Thymus (tissue), 11 donors: ENCODE data around the gene FAM237A. TPM values are rescaled to one million over a fixed set of nuclear protein-coding genes. Genes with fewer than 3 reads are reported as not detected.

ENCODE experiments used
- DNase-seq, 9 donors: peaks; one replicate each; pipeline ENCODE4 v3.0.0-alpha.2; 2013; ENCODE audit warnings: low spot score in 9 of 9, low read depth in 6 of 9, missing footprints in 1 of 9
- H3K27ac ChIP-seq, 2 donors: one replicate each; pipeline ENCODE4 v1.5.1; 2013; ENCODE audit warnings: control low read depth in 1 of 2, low read depth in 1 of 2, low read length in 1 of 2, mild to moderate bottlenecking in 1 of 2, moderate library complexity in 1 of 2
- H3K27me3 ChIP-seq, 2 donors: one replicate each; pipeline ENCODE4 v1.5.1; 2013; ENCODE audit warnings: low read length in 1 of 2; ENCODE audit not compliant: control insufficient read depth in 2 of 2, insufficient read depth in 1 of 2
- H3K36me3 ChIP-seq, 2 donors: one replicate each; pipeline ENCODE4 v1.5.1; 2013; ENCODE audit warnings: low read length in 1 of 2, mild to moderate bottlenecking in 1 of 2, moderate library complexity in 1 of 2; ENCODE audit not compliant: control insufficient read depth in 2 of 2, insufficient read depth in 2 of 2
- H3K4me1 ChIP-seq, 2 donors: one replicate each; pipeline ENCODE4 v1.5.1; 2013; ENCODE audit warnings: low read length in 2 of 2; ENCODE audit not compliant: control insufficient read depth in 2 of 2, insufficient read depth in 2 of 2
- H3K4me3 ChIP-seq, 2 donors: one replicate each; pipeline ENCODE4 v1.5.1; 2013; ENCODE audit warnings: low read length in 2 of 2, control low read depth in 1 of 2, mild to moderate bottlenecking in 1 of 2
- H3K9me3 ChIP-seq, 2 donors: one replicate each; pipeline ENCODE4 v1.5.1; 2013; ENCODE audit warnings: low read length in 1 of 2, mild to moderate bottlenecking in 1 of 2; ENCODE audit not compliant: control insufficient read depth in 2 of 2, insufficient read depth in 1 of 2
- WGBS: extraction: QIAGEN DNeasy Blood & Tissue Kit; methylation state at CpG from one replicate; pipeline ENCODE4 v1.1.7; 2013; 5-methylcytosine and 5-hydroxymethylcytosine counted together
- polyA plus RNA-seq: library from polyadenylated mRNA; stranded (reverse); fragments of 200-250 nt; gene quantifications from one replicate; pipeline ENCODE4 v1.2.3, GENCODE V29; 2013
- total RNA-seq: library from RNA; stranded (reverse); fragments of 120-200 nt; gene quantifications from one replicate; pipeline ENCODE4 v1.2.4, GENCODE V29; 2013
- donor health status: healthy.

Gene FAM237A
- total and polyA plus RNA-seq, 2 donors = 0.18 TPM; not detected in 1

DNA sequence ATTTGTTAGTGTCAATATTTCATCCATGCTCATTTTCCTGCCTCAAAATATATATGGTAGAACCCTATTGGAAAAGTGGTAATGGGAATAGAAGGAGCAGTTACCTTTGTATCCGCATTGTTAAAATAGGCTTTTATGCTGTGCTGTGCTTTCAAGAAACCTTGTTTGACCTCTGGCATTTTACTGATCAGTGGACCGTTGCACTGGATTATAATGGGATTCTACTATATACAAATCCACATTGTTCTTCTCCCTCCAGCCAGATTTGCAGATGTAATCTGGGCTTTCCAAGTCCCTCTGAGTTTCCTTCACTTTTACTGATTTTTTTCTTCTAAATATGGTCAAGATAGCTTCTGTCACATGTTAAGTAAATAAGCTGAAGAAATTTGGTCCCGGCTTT, 23.3 kb upstream of the FAM237A start:
- H3K27me3 ChIP-seq = no peaks in the 10 kb centered on the region
- no peak for DNase-seq
- no peak overlapping the region for H3K4me3 ChIP-seq
- no peak overlapping the region for H3K27ac ChIP-seq
- no peaks in the 10 kb centered on the region for H3K4me1 ChIP-seq
- WGBS = 96% methylated on average over 3 of the region's 3 CpGs
- H3K36me3 ChIP-seq = no peaks in the 10 kb centered on the region
- no peaks in the 10 kb centered on the region for H3K9me3 ChIP-seq

DNA sequence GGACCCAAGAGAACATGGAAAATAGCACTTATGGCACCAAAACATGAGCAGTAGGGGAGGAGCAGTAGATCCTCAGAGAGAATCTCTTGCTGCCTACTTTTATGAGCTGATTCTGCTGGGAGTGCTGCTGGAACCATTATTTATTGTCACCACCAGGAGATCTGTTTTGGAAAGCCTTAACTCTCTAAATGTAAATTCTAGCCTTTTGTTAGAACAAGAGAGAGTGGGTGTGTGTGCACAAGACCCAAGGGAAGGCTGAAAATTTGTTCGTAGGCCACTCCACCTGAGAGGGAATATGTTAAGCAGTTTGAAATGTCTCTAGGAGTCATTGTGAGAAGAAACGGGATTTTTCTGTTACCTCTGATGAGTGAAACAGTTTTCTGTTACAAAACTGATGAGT, 16.2 kb upstream of the FAM237A start:
- WGBS = 80% methylated on average over 2 of the region's 2 CpGs
- H3K36me3 ChIP-seq = no peaks in the 10 kb centered on the region
- no peaks in the 10 kb centered on the region for H3K27me3 ChIP-seq
- DNase-seq = no peak
- H3K4me3 ChIP-seq = no peak overlapping the region
- H3K4me1 ChIP-seq = no peaks in the 10 kb centered on the region
- no peak overlapping the region for H3K27ac ChIP-seq
- no peaks in the 10 kb centered on the region for H3K9me3 ChIP-seq

DNA sequence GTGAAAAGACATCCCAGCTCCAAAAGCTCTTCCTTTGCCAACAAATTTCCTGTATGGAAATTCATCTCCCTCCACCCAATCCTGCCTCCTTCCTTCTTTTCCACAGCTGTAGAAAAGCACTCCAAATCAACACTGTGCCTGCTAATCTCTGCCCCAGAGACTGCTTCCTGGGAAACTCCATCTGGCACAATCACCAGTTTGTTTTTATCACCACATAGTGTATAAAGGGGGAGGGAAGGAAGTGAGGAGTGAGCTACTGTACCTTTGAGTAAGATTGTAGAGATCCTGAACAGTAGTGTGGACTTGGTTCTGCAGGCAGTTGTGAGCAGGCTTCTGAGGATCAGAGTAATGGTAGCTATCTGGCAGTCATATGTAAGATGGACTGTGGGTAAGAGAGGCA, 14.7 kb upstream of the FAM237A start:
- Histone ChIP-seq H3K9me3 (no peaks in the 10 kb centered on the region), H3K27me3 (no peaks in the 10 kb centered on the region), H3K4me3 (no peak overlapping the region), H3K27ac (no peak overlapping the region), H3K4me1 (no peaks in the 10 kb centered on the region), H3K36me3 (no peaks in the 10 kb centered on the region)
- DNase-seq = no peak

DNA sequence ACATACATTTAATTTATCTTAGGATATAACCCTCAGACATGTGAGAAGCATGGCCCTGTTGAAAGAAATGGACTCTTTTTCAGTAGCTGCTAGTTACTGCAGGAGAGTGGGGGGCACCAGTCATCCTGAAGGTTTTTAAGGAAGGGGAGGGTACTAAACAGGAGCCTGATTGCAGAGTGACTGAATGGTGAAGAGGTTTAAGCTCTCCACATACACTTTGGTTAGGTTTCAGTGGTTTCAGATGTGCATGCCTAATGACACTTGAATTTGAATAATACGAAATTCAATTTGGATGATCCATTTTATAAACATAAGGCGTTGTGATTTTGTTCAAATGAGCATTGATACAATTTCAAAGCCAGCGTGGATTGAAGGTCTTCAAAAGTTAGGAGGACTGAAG, 10.9 kb upstream of the FAM237A start:
- no peak for DNase-seq
- Histone ChIP-seq H3K36me3 (no peaks in the 10 kb centered on the region), H3K27me3 (no peaks in the 10 kb centered on the region), H3K27ac (no peak overlapping the region), H3K9me3 (no peaks in the 10 kb centered on the region), H3K4me1 (no peaks in the 10 kb centered on the region), H3K4me3 (no peak overlapping the region)
- WGBS = 45% methylated on average over 3 of the region's 3 CpGs

- WGBS = 100% methylated on average over 1 of the region's 1 CpG
- Histone ChIP-seq H3K27ac (no peak overlapping the region), H3K9me3 (no peaks in the 10 kb centered on the region), H3K4me1 (no peaks in the 10 kb centered on the region), H3K4me3 (no peak overlapping the region), H3K36me3 (no peaks in the 10 kb centered on the region), H3K27me3 (no peaks in the 10 kb centered on the region)
- DNase-seq = no peak
These were observed 7.3 kb upstream of the FAM237A start for GRCh38 chr2:206635015-206635414.

GRCh38 chr2:206639636-206640035, 2.7 kb upstream of the FAM237A start:
- peaks cover 9 to 22% of the 10 kb centered on the region in 2 donors for H3K27me3 ChIP-seq
- WGBS = 39% methylated on average over 2 of the region's 2 CpGs

DNA sequence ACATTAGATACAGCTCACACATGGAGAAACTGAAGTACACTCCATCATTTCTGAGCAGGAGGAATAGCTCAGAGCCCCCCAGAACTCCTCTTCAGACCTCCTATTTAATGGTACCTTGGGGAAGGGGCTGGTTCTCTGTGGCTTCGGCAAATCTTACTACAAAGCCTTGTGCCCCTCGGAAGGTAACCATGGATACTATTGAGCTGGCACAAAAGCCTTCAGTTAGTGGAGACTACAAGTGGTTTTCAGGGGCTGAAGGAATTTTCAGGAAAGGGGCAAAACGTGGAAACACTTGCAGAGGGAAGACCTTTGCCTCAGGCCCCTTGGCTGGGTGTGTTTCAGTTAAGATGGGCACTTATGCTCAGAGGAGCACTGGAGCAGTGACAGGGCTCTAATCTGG, 1.1 kb upstream of the FAM237A start:
- H3K9me3 ChIP-seq = peaks cover 0 to 5% of the 10 kb centered on the region in 2 donors
- H3K4me1 ChIP-seq = no peaks in the 10 kb centered on the region
- peaks cover 9 to 22% of the 10 kb centered on the region in 2 donors for H3K27me3 ChIP-seq
- no peak overlapping the region for H3K27ac ChIP-seq
- no peak for DNase-seq
- H3K4me3 ChIP-seq = no peak overlapping the region
- 47% methylated on average over 3 of the region's 3 CpGs for WGBS
- no peaks in the 10 kb centered on the region for H3K36me3 ChIP-seq

More at GRCh38 chr2:206639636-206640035, 2.7 kb upstream of the FAM237A start:
- Histone ChIP-seq H3K9me3 (peaks cover 0 to 5% of the 10 kb centered on the region in 2 donors), H3K36me3 (no peaks in the 10 kb centered on the region), H3K27ac (no peak overlapping the region), H3K4me1 (no peaks in the 10 kb centered on the region), H3K4me3 (no peak overlapping the region)
- no peak for DNase-seq

DNA sequence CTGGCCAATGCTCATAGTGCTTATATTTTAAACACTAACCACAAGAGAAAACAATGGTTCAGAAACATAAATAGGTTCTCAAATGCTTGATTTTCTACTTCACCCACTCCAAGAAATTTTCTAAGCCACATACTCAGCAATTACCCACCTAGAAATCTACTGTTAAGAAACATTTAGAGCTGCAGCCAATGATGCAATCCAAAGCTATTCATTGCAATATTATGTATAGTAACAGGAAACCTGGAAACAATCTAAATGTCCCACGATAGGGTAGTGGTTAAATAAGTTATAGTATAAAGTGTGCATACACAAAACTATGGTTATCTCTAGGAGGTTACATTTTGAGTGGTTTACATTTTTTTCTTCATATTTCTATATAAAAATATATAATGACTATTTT, 5.7 kb downstream of the FAM237A start:
- H3K9me3 ChIP-seq = no peaks in the 10 kb centered on the region
- H3K4me3 ChIP-seq = no peak overlapping the region
- H3K27ac ChIP-seq = no peak overlapping the region
- WGBS = 83% methylated on average over 1 of the region's 1 CpG
- no peaks in the 10 kb centered on the region for H3K4me1 ChIP-seq
- peaks cover 0 to 3% of the 10 kb centered on the region in 2 donors for H3K27me3 ChIP-seq
- no peaks in the 10 kb centered on the region for H3K36me3 ChIP-seq
- no peak for DNase-seq

GRCh38 chr2:206657087-206657486, 14.8 kb downstream of the FAM237A start:
- DNase-seq = no peak

DNA sequence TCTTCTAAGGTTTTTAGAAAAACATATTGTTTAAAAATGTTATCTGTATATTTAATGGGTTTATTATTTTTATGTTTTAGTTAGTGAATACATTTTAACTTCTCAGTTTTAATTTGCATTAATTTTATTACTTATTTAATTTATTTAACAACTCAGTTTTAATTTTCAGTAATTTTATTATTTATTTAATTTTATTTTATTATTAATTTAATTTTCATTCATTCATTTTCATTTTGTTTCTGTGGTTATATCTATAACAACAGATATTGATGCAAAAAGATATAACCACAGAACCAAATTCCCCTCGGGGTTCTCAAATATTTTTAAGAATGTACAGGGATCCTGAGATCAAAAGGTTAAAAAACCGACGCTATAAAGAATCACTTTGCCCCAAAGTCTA, 23.0 kb downstream of the FAM237A start:
- H3K27me3 ChIP-seq = no peaks in the 10 kb centered on the region
- DNase-seq = no peak
- no peak overlapping the region for H3K4me3 ChIP-seq
- H3K4me1 ChIP-seq = no peaks in the 10 kb centered on the region
- H3K36me3 ChIP-seq = no peaks in the 10 kb centered on the region
- WGBS = 94% methylated on average over 3 of the region's 3 CpGs
- no peaks in the 10 kb centered on the region for H3K9me3 ChIP-seq
- H3K27ac ChIP-seq = no peak overlapping the region

More at GRCh38 chr2:206657087-206657486, 14.8 kb downstream of the FAM237A start:
- H3K4me3 ChIP-seq = no peak overlapping the region
- H3K9me3 ChIP-seq = no peaks in the 10 kb centered on the region
- no peak overlapping the region for H3K27ac ChIP-seq
- H3K36me3 ChIP-seq = no peaks in the 10 kb centered on the region
- no peaks in the 10 kb centered on the region for H3K4me1 ChIP-seq
- no peaks in the 10 kb centered on the region for H3K27me3 ChIP-seq
- 98% methylated on average over 1 of the region's 1 CpG for WGBS
